ENCODE data around the gene ATP13A3. TPM values are rescaled to one million over a fixed set of nuclear protein-coding genes. Genes with fewer than 3 reads are reported as not detected.

Gene ATP13A3
- total and polyA plus RNA-seq, 10 of the 15 experiments (the other 5 are each of a cell fraction or from before 2014, with no cell fraction given), result 14.0 to 108 (median 69.5) TPM

DNA sequence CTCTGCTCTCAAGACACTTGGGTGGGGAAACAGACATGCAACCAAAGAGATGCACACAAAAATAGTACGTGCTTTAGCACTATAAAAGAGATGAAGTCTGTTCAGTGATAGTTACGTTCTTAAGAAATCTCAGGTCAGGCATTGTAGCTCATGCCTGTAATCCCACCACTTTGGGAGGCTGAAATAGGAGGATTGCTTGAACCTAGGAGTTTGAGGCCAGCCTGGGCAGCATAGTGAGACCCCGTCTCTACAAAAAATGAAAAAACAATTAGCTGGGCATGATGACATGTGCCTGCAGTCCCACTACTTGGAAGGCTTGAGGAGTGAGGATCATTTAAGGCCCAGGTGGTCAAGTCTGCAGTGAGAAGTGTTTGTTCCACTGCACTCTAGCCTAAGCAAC is 52.3 kb downstream of the ATP13A3 start:
- peaks cover 1 to 38% of the 10 kb centered on the region in 2 experiments for H3K36me3 ChIP-seq (ENCODE audit: control insufficient read depth in 2 of 2, insufficient read depth in 2 of 2, low read length in 1 of 2)
- in situ Hi-C loops (cut with MboI) (no loop called here), intact Hi-C loops (cut with micrococcal nuclease; ENCODE audit: unreplicated experiment) (no loop called here)
- no peak overlapping the region for H2AFZ ChIP-seq (ENCODE audit: control insufficient read depth, low read depth, low read length)
- 98% methylated on average over 3 of the region's 3 CpGs for WGBS (ENCODE audit: insufficient coverage, insufficient replicate concordance, low lambda C conversion rate, missing lambda C conversion rate)
- no peak overlapping the region for H3K4me3 ChIP-seq
- no peaks in the 10 kb centered on the region for H3K9me3 ChIP-seq (replicated peaks; ENCODE audit: control insufficient read depth, insufficient read depth, low read length)
- H3K27me3 ChIP-seq (replicated peaks in 1 of 2; ENCODE audit: control insufficient read depth in 2 of 2, insufficient read depth in 2 of 2, low read length in 1 of 2), result no peaks in the 10 kb centered on the region
- no peaks in the 10 kb centered on the region for H4K20me1 ChIP-seq (ENCODE audit: control insufficient read depth, insufficient read depth)
- POLR2A ChIA-PET, result no interaction called here
- SMC1A ChIA-PET (ENCODE audit: uncharacterized antibody, unreplicated experiment), result interaction anchor here (1.3 kb wide), 1 partner anchor 32 kb away, joined by 3 read pairs; no protein-coding TSS in a partner anchor
- H3K9ac ChIP-seq (ENCODE audit: control insufficient read depth, insufficient read depth, low read length), result no peak overlapping the region
- ATAC-seq (no peak), FAIRE-seq (no peak), DNase-seq (ENCODE audit: low read depth, low spot score) (no peak)
- RAD21 ChIA-PET (ENCODE audit: unreplicated experiment), result no interaction called here
- no TSS peak for BruUV-seq (replicated peaks)
- TF ChIP-seq KLF5 (IDR thresholded peaks at IDR 0.05; ENCODE audit: partially characterized antibody), result no peak
- no peak overlapping the region for H3K27ac ChIP-seq (ENCODE audit: control insufficient read depth, insufficient read depth)
- CTCF ChIA-PET, result interaction anchor here (1.1 kb wide), 1 partner anchor 101 kb away, joined by 3 read pairs; no protein-coding TSS in a partner anchor
- H3K4me2 ChIP-seq (ENCODE audit: control insufficient read depth, insufficient read depth), result no peak overlapping the region
- H3K4me1 ChIP-seq (ENCODE audit: control insufficient read depth, insufficient read depth, low read length), result no peaks in the 10 kb centered on the region
- H3K79me2 ChIP-seq (ENCODE audit: control insufficient read depth, insufficient read depth, low read length), result no peaks in the 10 kb centered on the region

DNA sequence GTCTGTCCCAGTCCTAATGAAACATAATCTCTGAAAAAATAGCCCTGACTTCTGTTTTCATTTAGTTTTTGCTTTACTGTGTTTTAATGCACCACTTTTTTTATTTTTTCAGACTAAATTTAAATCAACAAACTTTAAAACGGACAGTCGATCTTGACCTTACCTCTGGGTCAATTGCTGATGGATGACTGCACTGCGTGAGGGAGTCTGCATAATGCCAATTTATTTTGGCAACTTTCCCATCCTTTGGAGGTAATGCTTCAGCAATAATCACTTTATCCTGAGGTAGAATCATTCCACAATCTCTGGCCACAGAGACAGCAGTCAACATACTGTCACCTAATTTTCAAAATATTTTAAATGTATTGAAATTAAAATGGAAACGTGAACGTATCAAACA is 55.2 kb downstream of the ATP13A3 start:
- FAIRE-seq, result no peak
- DNase-seq (ENCODE audit: low read depth, low spot score), result no peak
- ChIA-PET RAD21 (ENCODE audit: unreplicated experiment) (no interaction called here), CTCF (interaction anchor here (1.4 kb wide), 1 partner anchor 88 kb away, joined by 5 read pairs; no protein-coding TSS in a partner anchor), POLR2A (no interaction called here), SMC1A (ENCODE audit: uncharacterized antibody, unreplicated experiment) (interaction anchor here (0.9 to 1.6 kb wide), 2 partner anchors 10 to 12 kb away, joined by 4 to 7 read pairs; no protein-coding TSS in a partner anchor)
- H3K9me3 ChIP-seq (replicated peaks; ENCODE audit: control insufficient read depth, insufficient read depth, low read length), result no peaks in the 10 kb centered on the region
- H4K20me1 ChIP-seq (ENCODE audit: control insufficient read depth, insufficient read depth), result no peaks in the 10 kb centered on the region
- no TSS peak for BruUV-seq (replicated peaks)
- no peak overlapping the region for H3K4me2 ChIP-seq (ENCODE audit: control insufficient read depth, insufficient read depth)
- no peak overlapping the region for H3K27ac ChIP-seq (ENCODE audit: control insufficient read depth, insufficient read depth)
- ATAC-seq, result no peak
- in situ Hi-C loops (cut with MboI) (no loop called here), intact Hi-C loops (cut with micrococcal nuclease; ENCODE audit: unreplicated experiment) (no loop called here)
- no peaks in the 10 kb centered on the region for H3K27me3 ChIP-seq (replicated peaks in 1 of 2; ENCODE audit: control insufficient read depth in 2 of 2, insufficient read depth in 2 of 2, low read length in 1 of 2)
- H2AFZ ChIP-seq (ENCODE audit: control insufficient read depth, low read depth, low read length), result no peak overlapping the region
- H3K4me3 ChIP-seq, result no peak overlapping the region
- H3K79me2 ChIP-seq (ENCODE audit: control insufficient read depth, insufficient read depth, low read length), result no peaks in the 10 kb centered on the region
- 93% methylated on average over 5 of the region's 5 CpGs for WGBS (ENCODE audit: insufficient coverage, insufficient replicate concordance, low lambda C conversion rate, missing lambda C conversion rate)
- H3K9ac ChIP-seq (ENCODE audit: control insufficient read depth, insufficient read depth, low read length), result no peak overlapping the region
- H3K4me1 ChIP-seq (ENCODE audit: control insufficient read depth, insufficient read depth, low read length), result no peaks in the 10 kb centered on the region
- H3K36me3 ChIP-seq (ENCODE audit: control insufficient read depth in 2 of 2, insufficient read depth in 2 of 2, low read length in 1 of 2), result peaks cover 1 to 34% of the 10 kb centered on the region in 2 experiments
- TF ChIP-seq, protein P1, sequence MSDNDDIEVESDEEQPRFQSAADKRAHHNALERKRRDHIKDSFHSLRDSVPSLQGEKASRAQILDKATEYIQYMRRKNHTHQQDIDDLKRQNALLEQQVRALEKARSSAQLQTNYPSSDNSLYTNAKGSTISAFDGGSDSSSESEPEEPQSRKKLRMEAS (IDR thresholded peaks at IDR 0.05; ENCODE audit: low read depth, low read length), result no peak
- TF ChIP-seq CBX5 (IDR thresholded peaks at IDR 0.05; ENCODE audit: low read depth) (no peak), RBBP5 (conservative IDR thresholded peaks at IDR 0.05) (no peak), WRNIP1 (IDR thresholded peaks at IDR 0.05; ENCODE audit: borderline replicate concordance, low read depth, low read length) (no peak), SUZ12 (IDR thresholded peaks at IDR 0.05; ENCODE audit: unreplicated experiment) (no peak), CHD2 (IDR thresholded peaks at IDR 0.05; ENCODE audit: borderline replicate concordance, low read depth, low read length) (no peak), PAX5 (IDR thresholded peaks at IDR 0.05; ENCODE audit: borderline replicate concordance, low read depth, low read length) (no peak), BACH1 (IDR thresholded peaks at IDR 0.05; ENCODE audit: borderline replicate concordance) (no peak), ATF7 (IDR thresholded peaks at IDR 0.05; ENCODE audit: low read depth) (no peak), ESRRA (IDR thresholded peaks at IDR 0.05; ENCODE audit: low read length) (no peak), ZNF274 (IDR thresholded peaks at IDR 0.05; ENCODE audit: insufficient read depth, insufficient read length) (no peak)
- TF ChIP-seq, protein P2, sequence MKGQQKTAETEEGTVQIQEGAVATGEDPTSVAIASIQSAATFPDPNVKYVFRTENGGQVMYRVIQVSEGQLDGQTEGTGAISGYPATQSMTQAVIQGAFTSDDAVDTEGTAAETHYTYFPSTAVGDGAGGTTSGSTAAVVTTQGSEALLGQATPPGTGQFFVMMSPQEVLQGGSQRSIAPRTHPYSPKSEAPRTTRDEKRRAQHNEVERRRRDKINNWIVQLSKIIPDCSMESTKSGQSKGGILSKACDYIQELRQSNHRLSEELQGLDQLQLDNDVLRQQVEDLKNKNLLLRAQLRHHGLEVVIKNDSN (IDR thresholded peaks at IDR 0.05; ENCODE audit: borderline replicate concordance, extremely low read length, insufficient read depth, low read depth, low read length), result no peak
- TF ChIP-seq, protein P3, sequence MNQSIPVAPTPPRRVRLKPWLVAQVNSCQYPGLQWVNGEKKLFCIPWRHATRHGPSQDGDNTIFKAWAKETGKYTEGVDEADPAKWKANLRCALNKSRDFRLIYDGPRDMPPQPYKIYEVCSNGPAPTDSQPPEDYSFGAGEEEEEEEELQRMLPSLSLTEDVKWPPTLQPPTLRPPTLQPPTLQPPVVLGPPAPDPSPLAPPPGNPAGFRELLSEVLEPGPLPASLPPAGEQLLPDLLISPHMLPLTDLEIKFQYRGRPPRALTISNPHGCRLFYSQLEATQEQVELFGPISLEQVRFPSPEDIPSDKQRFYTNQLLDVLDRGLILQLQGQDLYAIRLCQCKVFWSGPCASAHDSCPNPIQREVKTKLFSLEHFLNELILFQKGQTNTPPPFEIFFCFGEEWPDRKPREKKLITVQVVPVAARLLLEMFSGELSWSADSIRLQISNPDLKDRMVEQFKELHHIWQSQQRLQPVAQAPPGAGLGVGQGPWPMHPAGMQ (IDR thresholded peaks at IDR 0.05; ENCODE audit: borderline replicate concordance), result no peak
